Amniotic epithelial cell (primary cell): ENCODE results near the gene COL6A3.

ENCODE experiments used
- DNase-seq: peaks from one replicate; pipeline ENCODE4 v3.0.0-alpha.2; 2010; ENCODE audit warnings: low read depth

COL6A3 gene

GRCh38 chr2:237440819-237441281 is 26.9 kb upstream of the COL6A3 start:
- no peak for DNase-seq

GRCh38 chr2:237438080-237438940 is 24.3 kb upstream of the COL6A3 start:
- DNase-seq, result no peak

- no peak for DNase-seq
Observed at GRCh38 chr2:237437566-237437965, 23.6 kb upstream of the COL6A3 start.

GRCh38 chr2:237435844-237436587 is 22.1 kb upstream of the COL6A3 start:
- DNase-seq, result peak; percentile 81

- peak; percentile 87 for DNase-seq
Observed at GRCh38 chr2:237434866-237435311, 20.9 kb upstream of the COL6A3 start.

- no peak for DNase-seq
Observed at GRCh38 chr2:237433920-237434676, 20.1 kb upstream of the COL6A3 start.

GRCh38 chr2:237432484-237433092 is 18.6 kb upstream of the COL6A3 start:
- DNase-seq, result peak; percentile 80

GRCh38 chr2:237431837-237432236 is 17.9 kb upstream of the COL6A3 start:
- no peak for DNase-seq

GRCh38 chr2:237431372-237431771 is 17.4 kb upstream of the COL6A3 start:
- peak; percentile 65 for DNase-seq

GRCh38 chr2:237430861-237431260 is 16.9 kb upstream of the COL6A3 start:
- no peak for DNase-seq

- no peak for DNase-seq
Observed at GRCh38 chr2:237429753-237430152, 15.8 kb upstream of the COL6A3 start.

GRCh38 chr2:237427769-237428506 is 14.0 kb upstream of the COL6A3 start:
- no peak for DNase-seq

GRCh38 chr2:237426517-237426916 is 12.6 kb upstream of the COL6A3 start:
- no peak for DNase-seq

GRCh38 chr2:237425320-237425719 is 11.4 kb upstream of the COL6A3 start:
- no peak for DNase-seq

- DNase-seq, result no peak
Observed at GRCh38 chr2:237424544-237424943, 10.6 kb upstream of the COL6A3 start.

- peak; percentile 70 for DNase-seq
Observed at GRCh38 chr2:237423891-237424290, 9.9 kb upstream of the COL6A3 start.

GRCh38 chr2:237422309-237422708 is 8.3 kb upstream of the COL6A3 start:
- no peak for DNase-seq

GRCh38 chr2:237421542-237422116 is 7.7 kb upstream of the COL6A3 start:
- peak; percentile 82 for DNase-seq

- DNase-seq, result no peak
Observed at GRCh38 chr2:237418300-237418699, 4.3 kb upstream of the COL6A3 start.

- peak; percentile 54 for DNase-seq
Observed at GRCh38 chr2:237412988-237413776, 782 bp downstream of the COL6A3 start.
